Stimulated activated CD4-positive, alpha-beta T cell treated with anti-CD3 and anti-CD28 coated beads, Interleukin-12 subunit alpha, Interleukin-12 subunit beta, amount 100 ng/mL, for 48 hours (primary cell): ENCODE results near the gene PSMC4.

ENCODE experiments used
- DNase-seq, 3 donors: peaks; one replicate each; pipeline ENCODE4 v3.0.0-alpha.2; 2020; ENCODE audit warnings: low read depth in 2 of 3, low spot score in 1 of 3

PSMC4 gene

DNA sequence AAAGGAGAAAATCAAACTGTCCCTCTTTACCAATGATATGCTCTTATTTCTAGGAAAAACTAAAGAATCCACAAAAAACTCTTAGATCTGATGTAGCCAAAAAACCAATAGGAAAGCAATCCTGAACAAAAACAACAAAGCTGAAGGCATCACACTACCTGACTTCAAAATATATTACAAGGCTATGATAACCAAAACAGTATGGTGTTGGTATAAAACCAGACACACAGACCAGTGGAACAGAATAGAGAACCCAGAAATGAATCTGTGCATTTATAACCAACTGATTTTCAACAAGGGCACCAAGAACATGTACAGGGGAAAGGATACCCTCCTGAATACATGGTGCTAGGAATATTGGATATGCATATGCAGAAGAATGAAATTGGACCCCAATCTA, 16.2 kb downstream of the PSMC4 start:
- no peak for DNase-seq

DNA sequence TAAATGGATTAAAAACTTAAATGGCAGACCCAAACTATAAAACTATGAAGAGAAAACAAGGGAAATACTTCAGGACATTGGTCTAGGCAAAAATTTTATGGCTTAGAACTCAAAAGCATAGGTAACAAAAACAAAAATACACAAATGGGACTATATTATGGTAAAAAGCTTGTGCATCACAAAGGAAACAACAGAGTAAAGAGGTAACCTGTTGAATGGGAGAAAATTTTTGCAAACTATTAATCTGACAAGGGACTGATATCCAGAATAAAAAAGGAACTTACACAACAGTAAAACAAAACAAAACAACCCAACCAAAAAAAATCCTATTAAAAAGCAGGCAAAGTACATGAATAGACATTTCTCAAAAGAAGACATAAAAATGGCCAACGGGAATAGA, 16.6 kb downstream of the PSMC4 start:
- DNase-seq: no peak

DNA sequence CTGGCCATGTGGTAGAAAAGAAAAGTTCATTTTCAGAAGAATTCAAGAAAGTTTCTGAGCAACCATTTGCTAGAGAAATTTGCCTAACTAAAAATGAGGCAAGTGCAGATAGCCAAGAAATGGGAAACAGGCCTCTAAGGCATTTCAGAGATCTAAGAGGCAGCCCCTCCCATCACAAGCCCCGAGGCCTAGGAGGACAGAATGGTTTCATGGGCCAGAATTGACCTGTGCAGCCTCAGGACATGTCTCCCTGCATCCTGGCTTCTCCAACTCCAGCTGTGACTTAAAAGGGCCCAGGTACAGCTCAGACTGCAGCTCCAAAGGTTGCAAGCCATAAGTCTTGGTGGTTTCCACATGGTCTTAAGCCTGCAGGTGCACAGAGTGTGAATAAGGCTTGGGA, 22.6 kb downstream of the PSMC4 start:
- no peak for DNase-seq

DNA sequence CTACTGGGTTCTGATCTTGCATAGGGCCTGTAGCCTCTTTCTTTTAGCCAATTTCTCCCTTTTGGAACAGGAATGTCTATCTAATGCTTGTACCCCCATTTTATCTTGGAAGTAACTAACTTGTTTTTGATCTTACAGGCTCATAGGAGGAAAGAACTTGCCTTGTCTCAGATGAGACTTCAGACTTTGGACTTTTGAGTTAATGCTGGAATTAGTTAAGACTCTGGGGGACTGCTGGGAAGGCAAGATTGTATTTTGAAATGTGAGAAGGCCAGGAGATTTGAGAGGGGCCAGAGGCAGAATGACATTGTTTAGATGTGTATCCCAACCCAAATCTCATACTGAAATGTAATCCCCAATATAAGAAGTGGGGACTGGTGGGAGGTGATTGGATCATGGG, 23.4 kb downstream of the PSMC4 start:
- DNase-seq: no peak

DNA sequence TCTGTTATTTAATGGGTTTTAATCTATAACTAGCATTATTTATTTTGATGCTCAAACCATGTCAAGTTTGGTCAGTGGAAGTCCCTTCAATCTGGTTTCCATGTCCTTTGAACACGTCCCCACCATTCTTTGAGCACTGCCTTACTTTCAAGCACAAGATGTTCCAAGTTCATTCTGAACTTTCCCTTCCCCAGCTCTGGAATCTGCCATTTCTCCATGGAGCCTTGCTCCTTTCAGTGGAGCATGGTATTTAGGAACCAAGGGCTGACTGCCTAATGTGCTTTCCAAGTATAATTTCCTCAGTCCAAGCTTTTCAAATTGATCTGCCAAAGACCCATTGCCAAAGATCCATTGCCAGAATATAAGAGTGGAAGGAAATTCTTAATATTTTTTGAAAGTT, 24.8 kb downstream of the PSMC4 start:
- DNase-seq: no peak

DNA sequence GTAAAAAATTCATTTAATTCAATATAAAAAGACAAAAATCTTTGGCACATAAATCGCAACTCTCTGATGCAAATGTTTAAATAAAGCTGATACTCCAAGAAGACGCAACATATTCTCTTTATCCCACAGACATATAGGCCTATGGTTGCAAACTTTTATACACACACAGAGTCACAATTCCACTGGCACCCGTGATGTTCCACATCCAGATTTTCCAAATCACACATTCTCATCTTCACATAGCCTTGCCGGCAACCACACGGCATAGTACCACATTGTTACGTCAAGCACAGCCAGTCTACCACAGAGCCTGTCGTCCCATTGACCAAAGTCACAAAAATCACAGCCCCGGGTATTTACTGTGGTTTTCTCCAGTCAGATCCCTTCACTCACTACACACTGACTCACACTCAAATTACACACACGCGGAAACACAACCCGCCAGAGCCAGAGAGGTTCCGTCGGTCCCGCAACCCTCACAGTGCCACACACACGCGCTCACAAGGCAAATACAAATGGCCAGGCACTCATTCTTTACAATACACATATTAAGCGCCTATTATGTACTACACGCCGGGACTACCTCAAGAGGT, 25.3 kb downstream of the PSMC4 start:
- DNase-seq: peak; percentile 30 to 45 (median 34)

DNA sequence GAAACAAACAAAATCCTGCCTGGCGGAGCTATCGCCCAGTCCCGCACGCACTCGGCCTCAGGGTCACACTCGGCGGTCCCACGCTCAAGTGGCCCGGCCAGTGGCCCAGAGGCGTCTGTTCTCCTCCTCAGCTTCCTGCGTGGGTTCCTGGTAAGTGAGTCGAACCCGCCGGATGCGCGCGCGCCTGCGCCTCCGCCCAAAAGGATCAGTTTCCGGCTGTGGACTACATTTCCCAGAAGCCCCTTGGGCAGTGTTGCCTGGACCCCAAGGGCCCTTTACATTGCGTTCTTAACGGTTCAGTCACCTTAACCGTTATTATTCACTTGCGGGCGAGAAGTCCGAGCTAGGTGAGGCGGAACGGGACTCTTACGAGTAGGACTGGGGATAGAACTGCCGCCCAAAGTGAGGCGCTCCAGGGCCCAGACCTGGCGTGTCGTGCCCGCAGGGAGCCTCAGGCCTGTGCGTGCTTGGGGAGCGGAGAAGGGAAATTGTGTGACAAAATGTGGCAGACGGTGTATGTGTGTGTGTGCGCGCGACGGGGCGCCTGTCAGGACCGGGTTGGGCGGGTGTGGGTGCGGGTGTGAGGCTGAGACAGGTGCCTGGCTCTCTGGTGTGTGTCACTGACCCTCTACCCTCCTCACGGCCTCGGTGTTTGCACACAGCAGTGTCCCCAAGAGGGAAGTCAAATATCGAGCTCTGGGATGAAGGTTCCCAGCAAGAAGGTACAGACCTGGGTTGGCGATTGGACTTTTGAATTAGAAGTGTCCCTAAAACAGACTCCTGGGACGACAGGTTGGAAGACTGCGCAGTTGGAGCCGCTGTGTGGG, 26.1 kb downstream of the PSMC4 start, which contains the start of gene ZNF546:
Gene ZNF546, plus strand, starts transcription at position 250 of the 827 bp plus-strand sequence. CDS start 1,267 bp downstream, outside the sequence.
- peak; percentile 85 to 86 (median 85) for DNase-seq

DNA sequence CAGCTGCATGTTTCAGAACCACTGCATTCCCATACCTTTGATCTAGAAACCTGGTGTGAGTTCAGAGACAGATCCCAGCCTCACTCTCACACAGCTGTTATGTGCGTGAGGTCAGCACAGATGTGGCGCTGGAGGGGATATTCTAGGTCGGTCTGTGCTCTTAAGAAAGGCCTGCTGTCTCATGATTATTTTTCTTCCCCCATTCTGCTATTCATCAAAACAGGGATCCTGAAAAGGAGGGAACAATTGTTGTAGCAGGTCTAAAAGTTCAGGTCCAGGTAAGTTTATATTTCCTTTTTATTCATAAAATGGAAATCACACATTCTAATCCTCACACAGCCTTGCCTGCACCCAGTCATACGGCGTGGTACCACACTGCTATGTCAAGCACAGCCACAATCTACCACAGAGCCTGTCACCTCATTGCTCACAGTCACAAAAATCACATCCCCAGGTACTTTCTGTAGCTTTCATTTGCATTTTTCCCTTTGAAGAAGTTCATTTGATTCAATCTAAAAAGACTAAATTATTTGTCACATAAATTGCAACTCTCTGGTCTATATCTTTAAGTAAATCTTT, 26.8 kb downstream of the PSMC4 start:
- DNase-seq: peak; percentile 8 to 25 (median 11)

DNA sequence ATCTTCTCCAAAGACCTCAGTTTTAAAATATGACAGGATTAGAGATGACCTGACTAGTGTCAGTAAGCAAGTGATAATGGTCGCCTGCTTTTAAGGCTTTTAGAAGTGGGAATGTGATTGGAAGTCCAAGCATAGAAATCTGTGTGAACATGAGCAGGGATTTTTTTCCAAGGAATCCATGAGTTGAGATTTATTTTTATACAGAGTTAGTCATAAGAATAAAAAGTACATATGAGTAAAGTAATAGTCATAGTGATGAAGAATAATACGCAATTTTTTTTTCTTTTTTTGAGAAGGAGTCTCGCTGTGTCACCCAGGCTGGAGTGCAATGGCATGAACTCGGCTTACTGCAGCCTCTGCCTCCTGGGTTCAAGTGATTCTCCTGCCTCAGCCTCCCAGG, 27.5 kb downstream of the PSMC4 start:
- no peak for DNase-seq

DNA sequence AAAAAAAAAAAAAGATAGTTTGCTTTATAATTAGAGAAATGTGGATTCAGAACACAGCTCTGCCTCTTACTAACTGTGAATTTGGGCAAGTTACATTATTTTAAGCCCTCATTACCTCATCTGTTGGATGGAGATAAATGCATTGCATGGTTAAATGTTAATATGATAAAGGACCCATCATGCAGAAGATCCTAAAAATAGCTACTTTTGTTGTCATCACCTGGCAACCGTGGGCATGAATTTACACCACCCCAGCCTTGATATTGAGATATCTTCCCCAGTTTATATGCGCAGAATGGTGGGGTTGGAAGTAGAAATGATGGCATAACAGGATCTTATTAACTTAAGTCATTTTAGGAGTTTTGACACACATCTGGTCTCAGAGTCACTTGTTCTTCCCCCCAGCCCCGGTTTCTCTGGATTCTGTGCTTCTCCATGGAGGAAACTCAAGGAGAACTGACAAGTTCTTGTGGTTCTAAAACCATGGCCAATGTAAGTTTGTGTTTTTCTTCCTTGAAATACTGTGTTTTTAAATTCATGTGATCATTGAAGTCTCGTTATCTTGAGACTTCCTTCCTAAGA, 34.8 kb downstream of the PSMC4 start:
- DNase-seq: no peak

DNA sequence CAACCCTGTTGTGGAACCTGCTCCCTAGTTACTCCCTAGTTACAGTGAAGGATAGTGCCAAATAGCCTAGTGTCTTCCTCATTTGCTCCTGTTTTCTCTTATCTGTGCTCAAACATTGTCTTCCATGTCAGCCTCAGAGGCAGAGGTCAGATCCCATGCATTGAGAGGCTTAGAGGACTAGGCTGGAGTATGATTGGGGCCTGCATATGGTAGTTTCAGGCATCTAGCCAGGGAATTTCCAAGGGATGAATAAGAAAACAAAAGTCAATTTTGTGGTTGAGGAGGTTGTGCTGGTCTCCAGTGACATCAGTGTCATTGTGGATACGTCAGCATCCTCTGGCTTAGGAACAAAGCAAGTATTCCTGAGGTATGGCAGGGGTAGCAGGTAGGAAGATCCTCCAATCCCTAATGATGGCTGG, 35.3 kb downstream of the PSMC4 start:
- DNase-seq: no peak

DNA sequence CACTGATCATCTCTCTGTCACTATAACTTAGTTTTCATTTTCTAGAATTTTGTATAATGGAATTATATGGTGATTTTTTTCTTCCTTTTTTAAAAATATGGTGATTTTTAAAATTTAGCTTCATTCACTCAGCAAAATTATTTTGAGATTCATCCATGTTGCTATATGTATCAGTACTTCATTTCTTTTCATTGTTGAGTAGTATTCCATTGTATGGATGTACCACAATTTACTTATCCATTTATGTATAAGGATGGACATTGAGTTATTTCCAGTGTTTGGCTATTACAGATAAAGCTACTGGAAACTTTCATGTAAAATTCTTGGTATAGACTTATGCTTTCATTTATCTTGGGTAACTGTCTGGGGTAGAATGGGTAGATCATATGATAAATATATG, 38.7 kb downstream of the PSMC4 start:
- no peak for DNase-seq

DNA sequence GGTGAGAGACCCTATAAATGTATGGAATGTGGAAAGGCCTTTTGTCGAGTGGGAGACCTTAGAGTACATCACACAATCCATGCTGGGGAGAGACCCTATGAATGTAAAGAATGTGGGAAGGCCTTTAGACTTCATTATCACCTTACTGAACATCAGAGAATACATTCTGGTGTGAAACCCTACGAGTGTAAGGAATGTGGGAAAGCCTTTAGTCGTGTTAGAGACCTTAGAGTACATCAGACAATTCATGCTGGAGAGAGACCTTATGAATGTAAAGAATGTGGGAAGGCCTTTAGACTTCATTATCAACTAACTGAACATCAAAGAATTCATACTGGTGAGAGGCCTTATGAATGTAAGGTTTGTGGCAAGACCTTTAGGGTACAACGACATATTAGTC, 43.0 kb downstream of the PSMC4 start:
- no peak for DNase-seq

DNA sequence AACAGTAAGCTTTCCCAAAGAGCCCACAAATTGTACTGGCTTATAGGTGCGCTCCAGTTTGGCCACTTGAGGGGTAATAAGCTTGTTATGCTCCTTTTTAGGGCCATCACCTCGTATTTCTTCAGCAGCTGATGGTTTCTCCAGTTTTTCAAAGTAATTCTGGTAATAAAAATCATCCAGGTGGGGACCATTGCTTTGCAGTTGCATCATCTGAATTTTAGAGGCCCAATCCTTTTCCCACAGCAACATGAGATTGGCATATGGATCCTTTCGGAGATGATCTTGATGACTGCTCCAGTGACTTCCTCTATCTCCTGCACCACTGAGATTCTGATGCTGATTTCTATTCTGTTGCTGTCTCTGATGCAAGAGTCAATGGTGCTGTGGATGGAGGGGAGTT, 53.0 kb downstream of the PSMC4 start:
- no peak for DNase-seq

DNA sequence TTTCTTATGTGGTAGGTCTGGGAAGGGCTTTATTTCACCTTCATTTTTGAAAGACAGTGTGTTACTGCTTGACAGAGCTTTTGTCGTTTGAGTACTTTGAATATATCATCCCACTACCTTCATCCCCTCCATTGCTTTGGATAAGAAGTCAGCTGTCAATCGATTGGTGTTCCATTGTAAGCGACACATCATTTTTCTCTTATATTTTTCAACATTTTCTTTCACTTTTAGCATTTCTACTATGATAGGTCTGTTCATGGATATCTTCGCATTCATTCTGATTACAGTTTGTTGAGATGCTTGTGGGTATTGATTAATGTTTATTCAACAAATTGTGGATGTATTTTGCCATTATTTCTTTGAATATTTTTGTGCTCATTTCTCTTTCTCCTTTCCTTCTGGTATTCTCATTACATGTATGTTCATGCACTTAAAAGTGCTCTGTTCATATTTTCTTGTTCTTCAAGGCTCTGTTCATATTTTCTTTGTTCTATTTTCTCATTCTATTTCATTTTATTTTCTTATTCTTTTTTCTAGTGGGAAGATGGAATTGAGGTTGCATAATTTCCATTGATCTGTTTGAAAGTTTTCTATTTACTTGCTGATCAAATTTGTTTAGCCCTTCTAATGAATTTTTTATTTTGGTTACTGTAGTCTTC, 55.1 kb downstream of the PSMC4 start:
- DNase-seq: no peak

DNA sequence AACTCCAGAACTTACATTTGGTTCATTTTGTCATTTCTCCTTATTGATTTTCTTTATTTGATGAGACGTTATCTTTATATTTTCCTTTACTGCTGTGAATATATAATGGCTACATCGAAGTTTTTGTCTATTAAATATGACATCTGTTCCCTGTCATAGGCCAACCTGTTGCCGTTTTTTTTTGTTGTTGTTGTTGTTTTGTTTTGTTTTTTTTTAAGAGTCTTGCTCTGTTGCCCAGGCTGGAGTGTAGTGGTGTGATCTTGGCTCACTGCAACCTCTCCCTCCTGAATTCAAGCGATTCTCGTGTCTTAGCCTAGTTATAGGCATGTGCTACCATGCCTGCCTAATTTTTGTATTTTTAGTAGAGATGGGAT, 55.6 kb downstream of the PSMC4 start:
- no peak for DNase-seq
